Glomerular endothelial cell (primary cell): Measurements from ENCODE around the gene SORCS2. TPM values are rescaled to one million over a fixed set of nuclear protein-coding genes. Genes with fewer than 3 reads are reported as not detected.

Experiments used
- DNase-seq: peaks from one replicate; pipeline ENCODE4 v3.0.0-alpha.2; 2011; ENCODE audit warnings: low read depth, low spot score; ENCODE audit errors: extremely low read depth
- total RNA-seq: library from RNA; depleted of rRNA; stranded (reverse); fragments of >200 nt; gene quantifications from 2 replicates; pipeline ENCODE4 v1.2.3, GENCODE V29; 2015

Gene SORCS2
- total RNA-seq, 1 donor from 2014 or later = 0.64 TPM

DNA sequence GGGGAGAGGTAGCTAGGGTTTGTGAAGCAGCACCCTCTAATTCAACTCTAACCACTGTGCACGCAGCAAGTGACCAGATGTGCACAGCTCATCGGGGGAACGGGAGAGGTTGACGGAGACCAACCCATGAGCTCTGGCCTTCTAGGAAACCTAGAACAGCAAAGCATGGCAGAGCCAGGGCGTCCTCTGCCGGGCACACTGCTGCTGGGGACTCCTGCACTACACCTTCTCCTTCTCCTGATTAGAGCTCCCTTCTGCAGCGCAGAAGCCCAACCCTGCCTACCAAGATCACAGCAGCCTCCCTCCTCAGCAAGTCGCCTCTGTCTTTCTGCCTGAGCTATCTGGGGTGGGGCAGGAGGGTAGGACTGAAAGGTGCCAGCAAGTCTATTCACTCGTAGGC, 494.7 kb downstream of the SORCS2 start:
- no peak for DNase-seq

DNA sequence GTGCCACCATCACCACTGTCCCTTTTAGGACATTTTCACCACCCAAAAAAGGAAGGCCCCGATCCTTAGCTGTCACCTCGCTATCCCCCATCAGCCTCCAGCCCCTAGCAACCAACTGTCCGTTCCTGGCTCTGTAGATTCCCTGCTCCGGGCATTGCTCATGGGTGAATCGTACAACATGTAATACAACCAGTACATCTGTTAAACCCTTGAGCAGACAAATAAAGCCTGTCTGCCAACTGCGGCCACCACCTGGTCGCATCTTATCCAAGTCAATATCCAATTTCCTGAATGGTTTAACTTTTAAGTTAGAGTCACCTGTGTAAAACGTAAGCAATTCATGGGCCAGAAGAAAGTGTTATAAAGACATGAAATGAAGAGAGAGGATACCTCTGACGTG, 495.5 kb downstream of the SORCS2 start:
- no peak for DNase-seq

DNA sequence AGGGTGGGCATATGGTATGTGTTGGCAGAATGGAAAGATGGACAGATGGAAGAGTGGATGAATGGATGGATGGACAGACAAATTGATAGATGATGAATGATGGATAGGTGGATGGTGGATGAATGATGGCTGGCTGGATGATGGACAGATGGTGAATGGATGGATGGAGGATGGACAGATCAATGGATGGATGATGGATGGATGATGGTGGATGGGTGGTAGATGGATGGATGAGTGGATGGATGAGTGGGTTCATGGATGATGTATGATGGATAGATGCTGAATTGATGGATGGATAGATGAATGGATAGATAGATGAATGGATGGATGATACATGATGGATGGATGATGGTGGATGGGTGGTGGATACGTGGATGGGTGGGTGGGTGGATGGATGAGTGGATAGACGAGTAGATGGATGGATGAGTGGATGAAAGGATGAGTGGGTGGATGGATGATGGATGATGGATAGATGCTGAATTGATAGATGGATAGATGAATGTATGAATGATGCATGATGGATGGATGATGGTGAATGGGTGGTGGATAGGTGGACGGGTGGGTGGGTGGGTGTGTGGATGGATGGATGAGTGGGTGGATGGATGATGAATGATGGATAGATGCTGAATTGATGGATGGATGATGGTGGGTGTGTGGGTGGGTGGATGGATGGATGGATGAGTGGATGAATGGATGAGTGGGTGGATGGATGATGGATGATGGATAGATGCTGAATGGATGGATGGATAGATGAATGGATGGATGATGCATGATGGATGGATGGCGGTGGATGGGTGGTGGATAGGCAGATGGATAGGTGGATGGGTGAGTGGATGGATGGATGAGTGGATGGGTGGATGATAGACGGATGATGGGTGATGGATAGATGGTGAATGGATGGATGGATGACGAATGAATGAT, 497.7 kb downstream of the SORCS2 start:
- no peak for DNase-seq

DNA sequence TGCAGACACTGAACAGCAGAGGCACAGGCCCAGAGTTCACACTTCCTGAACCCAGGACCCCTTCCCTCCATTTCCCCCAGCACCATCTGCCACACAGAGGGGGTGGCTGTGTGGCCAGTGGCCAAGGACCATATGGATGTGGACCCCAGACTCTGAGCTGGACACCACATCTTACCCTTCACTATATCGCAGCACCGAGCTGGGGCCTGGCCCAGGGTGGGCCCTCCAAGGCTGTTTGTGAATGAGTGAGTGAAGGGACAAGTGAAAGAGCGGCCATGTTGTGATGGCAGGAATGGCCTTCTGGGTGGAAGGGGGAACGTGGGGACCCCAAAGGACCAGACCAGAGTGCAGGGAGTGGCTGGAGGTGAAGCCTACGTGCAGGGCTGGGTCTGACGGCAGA, 498.7 kb downstream of the SORCS2 start:
- no peak for DNase-seq

DNA sequence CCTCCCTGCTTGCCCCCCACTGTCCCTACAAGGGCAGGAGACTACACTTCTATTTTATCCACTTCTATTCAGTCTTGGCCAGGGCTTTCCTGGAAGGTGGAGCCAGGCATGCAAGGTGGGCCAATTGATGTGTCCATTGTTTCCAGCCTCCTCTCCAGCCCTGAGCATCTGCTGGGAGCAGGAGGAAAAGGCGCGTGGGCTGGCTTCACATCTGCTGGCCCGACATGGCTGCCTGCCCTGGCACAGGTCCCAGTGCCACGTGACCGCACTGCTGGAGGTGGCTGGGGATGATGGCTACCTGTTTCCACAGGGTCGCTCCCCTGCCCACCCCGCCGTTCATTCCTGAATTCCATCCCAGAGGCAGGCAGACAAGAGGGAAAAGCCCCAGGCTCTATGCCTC, 499.6 kb downstream of the SORCS2 start:
- DNase-seq = no peak

DNA sequence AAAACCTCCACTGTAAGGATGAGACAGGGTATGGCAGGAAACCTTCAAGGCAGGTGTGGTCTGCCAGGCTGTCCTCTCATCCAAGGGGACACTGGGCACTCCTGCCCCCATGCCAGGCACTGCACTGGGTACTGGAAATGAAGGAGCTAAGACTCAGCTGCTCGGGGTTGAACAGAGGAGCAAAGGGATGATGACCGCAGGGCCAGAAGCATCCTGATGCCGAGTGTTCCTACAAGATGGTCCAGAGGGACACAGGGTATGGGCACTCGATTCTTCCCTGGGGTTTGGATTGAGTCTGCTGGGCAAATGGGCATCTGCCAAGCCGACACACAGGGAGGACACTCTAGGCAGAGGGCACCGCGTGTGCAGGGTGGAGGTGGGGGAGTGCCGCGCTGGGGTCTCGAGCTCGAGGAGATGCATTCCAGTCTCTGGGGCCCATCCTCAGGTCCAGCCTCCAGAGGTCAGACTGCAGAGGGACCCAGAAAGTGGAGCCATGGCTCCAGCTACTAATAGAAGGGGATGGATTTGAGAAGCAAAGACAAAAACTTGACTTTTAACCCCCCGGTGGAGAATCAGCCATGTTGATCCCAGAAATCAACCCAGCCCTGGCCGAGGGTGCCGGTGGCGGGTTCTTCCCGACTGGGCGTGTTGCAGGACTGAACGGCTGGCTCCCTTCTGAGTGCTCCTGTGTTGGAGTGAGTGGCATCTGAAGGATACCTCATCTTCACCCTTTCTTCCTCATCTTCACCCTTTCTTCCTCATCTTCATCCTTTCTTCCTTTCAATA, 500.3 kb downstream of the SORCS2 start:
- no peak for DNase-seq

DNA sequence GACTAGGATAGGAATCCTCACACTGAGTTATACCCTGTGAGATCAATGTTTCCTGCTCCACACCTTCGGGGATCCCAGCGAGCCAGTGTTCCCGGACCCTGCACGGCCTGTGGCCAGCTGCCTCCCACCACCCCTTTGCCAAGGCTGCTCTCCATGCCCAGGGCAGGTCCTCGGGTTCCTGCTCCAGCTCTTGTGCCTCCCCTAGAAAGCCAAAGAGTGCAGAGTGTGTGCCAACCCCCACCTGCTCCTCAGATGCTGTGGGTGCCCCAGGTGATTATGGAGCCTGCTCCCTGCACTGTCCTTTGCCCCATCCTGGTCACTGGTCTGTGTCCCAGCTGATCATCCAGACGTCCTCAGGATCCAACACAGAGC, 500.9 kb downstream of the SORCS2 start:
- DNase-seq = no peak

DNA sequence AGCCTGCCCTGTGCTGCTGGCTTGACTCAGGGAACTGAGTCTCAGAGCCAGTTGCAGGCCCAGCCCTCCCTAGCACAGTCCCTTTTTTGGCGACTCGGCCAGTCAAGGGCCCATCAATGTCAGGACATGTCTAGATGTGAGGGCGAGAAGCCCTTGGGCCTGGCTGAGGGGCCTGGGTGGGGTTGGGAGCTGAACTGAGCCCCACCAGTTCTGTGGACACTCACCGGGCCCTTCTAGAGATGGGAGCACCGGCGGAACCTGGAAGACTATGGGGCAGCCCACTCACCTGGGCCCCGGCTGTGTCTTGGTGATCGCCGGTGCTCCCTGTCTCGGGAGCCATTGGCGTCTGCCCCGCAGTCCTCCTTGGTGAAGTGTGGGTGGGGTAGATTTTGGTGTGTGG, 501.4 kb downstream of the SORCS2 start:
- no peak for DNase-seq

DNA sequence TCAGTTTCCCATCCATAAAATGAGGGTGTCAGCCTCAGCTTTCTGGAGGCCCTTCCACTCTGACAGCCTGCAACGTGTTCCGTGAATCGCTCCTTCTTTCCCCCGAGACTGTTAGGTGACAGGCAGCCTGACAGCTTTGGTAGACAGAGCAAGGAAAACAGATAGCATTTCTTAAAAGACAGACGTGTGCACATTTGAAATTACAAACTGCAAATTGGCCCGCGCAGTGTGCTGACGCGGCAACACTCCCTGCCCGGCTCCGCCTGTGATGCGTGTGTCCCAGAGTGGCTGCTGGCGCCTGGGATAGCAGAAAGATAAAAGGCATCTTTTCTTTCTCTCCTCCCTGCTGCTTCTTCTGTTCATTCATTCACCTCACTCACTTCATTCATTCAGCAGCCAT, 502.0 kb downstream of the SORCS2 start:
- no peak for DNase-seq

DNA sequence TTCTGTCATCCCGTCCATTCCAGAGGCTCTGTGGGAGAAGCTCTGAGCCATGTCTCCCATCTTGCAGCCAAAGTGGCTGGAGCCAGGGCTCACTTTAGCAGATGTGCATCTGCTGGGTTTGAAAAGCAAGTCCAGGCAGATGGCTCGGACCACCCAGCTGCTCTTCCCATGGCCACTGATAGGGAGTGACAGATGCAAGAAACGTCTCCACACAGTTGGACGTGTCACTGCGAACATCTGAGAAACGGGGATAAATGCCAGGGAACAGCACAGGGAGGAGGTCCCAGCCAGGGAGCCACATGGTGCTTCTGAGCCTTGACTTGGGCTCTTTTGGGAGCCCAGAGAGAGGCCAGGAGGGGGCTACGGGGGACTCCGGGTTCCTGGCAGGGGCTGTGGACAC, 505.0 kb downstream of the SORCS2 start:
- no peak for DNase-seq

DNA sequence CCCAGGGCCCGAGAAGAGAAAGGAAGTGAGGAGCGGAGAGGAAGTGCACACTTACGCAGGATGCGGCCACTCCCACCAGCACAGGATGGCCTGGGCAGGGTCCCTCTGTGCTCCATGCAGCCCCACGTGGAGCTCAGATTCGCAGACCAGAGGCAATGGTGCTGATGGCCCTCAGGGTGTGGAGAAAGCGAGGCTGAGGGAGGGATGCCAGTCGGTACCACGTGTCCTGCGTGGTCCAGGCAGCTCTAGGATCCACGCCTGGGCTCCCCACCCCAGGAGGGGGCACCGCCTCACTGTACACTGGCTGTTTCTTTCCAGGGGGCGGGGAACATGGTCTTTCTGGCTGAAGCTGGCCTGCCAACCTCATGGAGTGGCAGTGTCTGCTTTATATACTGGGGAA, 505.5 kb downstream of the SORCS2 start:
- no peak for DNase-seq

DNA sequence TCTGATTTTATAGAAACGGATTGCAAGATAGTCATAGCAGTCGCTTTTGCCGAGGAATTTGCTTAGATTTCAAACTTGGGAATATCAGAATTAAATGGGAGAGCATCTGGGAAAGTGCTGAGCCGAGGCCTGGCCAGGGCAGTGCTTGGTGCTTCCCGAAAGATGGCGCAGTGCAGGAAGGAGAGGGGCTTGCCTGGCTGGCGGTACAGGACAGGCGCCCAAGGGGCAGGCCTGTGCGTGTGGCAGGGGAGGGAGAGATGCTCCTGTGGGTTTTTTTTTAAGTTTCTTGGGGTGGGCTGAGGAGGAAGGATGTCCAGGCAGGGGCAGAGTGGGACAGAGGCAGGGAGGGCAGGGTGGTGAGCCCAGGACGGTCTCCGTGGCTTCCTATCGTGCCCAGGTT, 506.2 kb downstream of the SORCS2 start:
- no peak for DNase-seq

DNA sequence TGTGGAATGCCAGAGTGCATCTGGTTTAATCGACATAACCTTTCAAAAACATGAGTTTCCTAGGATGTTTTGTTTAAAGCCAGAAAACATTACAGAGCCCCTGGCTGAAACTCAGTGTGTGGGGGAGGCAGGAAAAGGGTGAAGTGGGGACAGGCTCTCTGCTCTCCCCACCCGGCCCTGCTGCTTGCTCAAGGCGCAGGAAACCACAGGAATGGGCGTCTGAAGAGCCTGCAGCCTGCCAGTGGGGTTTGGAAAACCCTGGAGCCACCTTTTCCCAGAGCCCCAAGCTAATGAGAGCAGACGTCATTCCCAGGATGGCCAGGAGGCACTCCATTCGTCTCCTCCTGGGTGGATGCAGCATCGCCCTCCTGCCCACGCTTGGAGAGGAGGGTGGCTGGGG, 506.7 kb downstream of the SORCS2 start:
- no peak for DNase-seq

DNA sequence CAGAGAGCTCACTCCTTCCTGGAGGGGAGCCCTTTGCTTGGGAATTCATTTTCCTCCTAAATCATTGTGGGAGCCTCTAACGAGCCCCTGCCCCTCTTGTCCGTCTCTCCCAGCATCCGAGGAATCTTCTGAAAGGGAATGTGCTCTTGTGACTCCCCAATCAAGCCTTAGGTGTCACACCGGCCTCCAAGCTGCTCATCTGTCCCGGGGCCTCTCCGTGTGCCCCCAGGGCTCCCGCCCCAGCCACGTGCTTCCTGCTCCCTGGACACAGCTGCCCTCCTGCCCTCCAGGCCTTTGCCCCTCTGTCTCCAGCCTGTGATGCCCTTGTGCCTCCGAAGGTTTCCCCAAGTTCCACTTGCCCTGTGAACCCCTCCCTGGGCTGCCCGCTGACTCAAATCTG, 507.5 kb downstream of the SORCS2 start:
- DNase-seq = no peak

DNA sequence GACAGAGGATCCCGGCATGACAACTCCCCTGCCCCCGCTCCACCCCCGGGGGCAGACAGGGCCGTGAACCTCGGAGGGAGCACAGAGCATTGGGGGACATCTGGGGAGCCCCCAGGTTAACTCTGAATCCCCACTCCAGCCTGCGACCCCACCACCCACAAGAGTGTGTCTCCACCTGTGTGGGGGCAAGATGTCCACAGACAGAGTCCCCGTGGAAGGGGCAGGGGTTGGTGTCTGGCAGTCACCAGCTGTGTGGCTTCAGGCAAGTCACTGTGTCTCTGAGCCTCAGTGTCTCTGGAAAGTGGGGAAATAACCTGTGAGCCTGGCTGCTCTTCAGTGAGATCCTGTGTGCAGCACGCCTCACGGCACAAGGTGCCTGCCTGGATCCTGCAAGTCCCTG, 508.3 kb downstream of the SORCS2 start:
- no peak for DNase-seq

DNA sequence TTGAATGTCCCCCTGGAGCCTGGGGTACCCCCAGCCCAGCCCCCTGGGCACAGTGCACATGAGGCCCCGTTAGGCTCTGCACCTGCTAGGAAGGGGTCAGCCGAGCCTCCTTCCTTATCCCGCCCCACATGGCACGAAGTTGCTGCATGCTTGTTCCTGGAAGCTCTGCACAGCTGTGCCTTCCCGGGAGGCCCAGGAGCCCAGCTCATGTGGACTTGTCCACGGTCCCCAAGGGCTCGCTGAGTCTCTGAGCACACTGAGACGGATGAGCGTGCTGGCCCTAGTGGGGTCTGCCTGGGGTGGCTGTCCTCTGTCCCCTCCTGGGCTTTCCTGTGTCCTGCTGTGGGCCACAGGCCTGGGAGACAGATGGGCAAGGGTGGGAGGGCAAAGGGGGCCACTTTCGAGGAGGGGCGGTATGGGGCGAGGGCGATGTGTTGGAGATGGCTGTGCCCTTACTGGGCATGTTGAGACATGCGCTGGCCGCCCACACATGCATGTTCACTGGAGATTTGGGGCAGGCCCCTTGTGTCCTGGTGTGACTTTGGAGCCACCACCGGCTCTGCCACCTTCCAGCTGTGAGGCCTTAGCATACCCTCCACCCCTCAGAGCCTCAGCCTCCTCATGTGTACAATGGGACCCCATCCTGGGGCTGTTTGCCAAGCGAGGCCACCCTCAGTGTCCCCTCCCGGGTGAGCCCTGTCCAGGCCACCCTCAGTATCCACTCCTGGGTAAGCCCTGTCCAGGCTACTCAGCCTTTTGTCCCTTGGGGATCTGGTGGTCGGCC, 509.7 kb downstream of the SORCS2 start:
- DNase-seq = no peak

DNA sequence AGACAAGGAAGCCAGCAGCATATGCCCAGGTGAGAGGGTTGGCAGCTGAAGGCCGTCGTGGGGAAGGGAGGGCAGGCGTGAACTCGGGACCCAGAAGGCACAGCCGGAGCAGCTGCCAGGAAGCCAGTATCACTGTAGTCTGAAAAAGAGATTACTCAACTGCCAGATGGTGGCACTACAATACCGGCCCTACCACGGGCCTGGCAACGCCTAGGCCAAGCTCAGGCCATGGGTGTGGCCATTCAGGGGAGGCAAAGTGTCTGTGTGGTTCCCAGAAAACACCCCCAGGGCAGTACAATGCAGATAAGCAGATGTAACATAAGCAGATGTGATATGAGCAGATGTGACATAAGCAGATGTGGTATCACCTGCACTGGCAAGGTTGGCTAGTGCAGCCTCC, 511.4 kb downstream of the SORCS2 start:
- DNase-seq = no peak

DNA sequence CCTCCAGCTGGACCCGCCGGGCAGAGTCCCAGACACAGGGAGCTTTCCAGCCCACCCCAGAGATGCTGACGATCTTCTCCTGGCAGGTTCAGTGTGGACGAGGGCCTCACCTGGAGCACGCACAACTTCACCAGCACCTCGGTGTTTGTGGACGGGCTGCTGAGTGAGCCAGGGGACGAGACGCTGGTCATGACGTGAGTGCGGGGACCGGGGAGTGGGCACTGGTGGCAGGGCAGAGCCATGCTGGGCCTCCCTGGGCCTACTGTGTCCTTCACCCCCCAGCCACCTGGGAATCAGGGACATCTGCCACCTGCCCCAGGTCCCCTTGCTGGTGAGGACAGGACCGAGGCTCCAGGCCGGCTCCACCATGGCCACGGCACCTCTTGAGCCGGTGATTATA, 511.8 kb downstream of the SORCS2 start:
- DNase-seq = no peak

DNA sequence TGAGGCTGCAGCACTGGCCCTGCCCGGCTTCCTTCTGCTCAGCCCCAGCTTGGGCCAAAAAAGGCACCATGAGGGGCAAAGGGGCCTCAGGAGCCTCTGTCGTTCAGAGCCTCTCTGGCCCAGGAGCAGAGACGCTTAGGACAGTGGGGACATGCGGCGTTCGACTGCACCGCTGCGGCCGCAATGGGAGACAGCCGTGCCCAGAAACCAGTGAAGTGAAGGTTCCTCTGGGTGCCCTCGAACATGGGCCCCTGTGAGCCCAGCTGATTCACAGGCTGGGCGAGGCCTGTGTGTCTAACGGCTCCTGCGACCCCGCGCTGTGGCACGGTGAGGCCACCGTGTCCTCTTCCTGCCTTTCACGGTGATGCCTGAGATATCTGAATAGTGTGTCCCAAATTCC, 512.3 kb downstream of the SORCS2 start:
- no peak for DNase-seq

DNA sequence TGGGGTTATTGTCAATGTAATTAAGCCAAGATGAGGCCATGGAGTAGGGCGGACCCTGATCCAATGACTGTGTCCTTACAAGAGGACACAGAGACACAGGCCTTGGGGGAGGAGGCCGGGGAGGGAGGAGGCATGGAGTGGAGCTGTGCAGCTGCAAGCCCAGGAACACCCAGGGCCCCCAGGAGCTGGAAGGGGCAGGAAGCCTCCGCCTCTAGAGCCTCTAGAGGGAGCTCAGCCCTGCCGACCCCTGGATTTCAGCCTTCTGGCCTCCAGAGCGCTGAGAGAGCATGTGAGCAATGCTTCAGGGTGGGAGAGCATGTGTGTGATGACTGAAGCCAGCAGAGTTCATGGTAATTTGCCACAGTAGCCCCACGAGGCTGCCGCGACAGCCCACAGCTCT, 512.7 kb downstream of the SORCS2 start:
- DNase-seq = no peak

DNA sequence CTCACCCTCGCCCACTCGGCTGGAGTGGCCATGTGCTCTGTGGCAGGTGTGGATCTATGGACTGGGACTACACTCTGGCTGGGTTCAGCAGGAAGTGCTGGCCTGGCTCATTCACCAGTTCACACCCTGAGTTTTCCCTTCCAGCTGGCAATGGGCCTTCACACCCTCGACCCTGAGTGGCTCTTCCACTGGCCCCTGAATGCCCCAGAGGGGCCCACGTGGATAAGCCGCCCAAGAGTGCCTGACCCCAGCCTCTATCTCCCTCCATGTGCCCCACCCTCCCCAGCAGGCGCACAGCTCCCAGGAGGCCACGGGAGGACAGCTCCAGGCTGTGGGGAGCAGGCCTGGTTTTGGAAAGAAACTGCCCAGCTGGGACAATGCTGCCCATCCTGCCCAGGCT, 513.3 kb downstream of the SORCS2 start:
- DNase-seq = no peak
